ENCODE results near the gene PITPNM1.

PITPNM1 gene

GRCh38 chr11:67457453-67457852 lies 47.7 kb downstream of the PITPNM1 start:
- no peak overlapping the region for H2AFZ ChIP-seq (ENCODE audit: low read depth, low read length, severe bottlenecking)
- H3K79me2 ChIP-seq (ENCODE audit: insufficient read depth, low read length): no peaks in the 10 kb centered on the region
- no peaks in the 10 kb centered on the region for H4K20me1 ChIP-seq (ENCODE audit: low read depth, low read length)
- no peak overlapping the region for H3K9ac ChIP-seq (ENCODE audit: low read length)
- peaks cover 35% of the 10 kb centered on the region for H3F3A ChIP-seq (ENCODE audit: insufficient read depth)
- H3K27ac ChIP-seq (ENCODE audit: low read depth, low read length): no peak overlapping the region
- no peak overlapping the region for H3K4me2 ChIP-seq (ENCODE audit: low read depth, low read length, poor library complexity, severe bottlenecking)
- H3K36me3 ChIP-seq (ENCODE audit: low read length): no peaks in the 10 kb centered on the region
- H3K9me3 ChIP-seq (ENCODE audit: insufficient read depth, low read length): no peaks in the 10 kb centered on the region
- no peaks in the 10 kb centered on the region for H3K27me3 ChIP-seq (ENCODE audit: low read length)
- TF ChIP-seq EZH2phosphoT487 (conservative IDR thresholded peaks at IDR 0.05; ENCODE audit: low read length) (no peak), CTCF (IDR thresholded peaks at IDR 0.05; ENCODE audit: insufficient read depth, low read length, poor library complexity, severe bottlenecking) (no peak)
- H3K4me3 ChIP-seq (ENCODE audit: insufficient read depth, low read length, poor library complexity, severe bottlenecking): no peak overlapping the region
- no peaks in the 10 kb centered on the region for H3K9me2 ChIP-seq (replicated peaks; ENCODE audit: insufficient read depth, low read length)

GRCh38 chr11:67456068-67456705 lies 49.0 kb downstream of the PITPNM1 start:
- H4K20me1 ChIP-seq (ENCODE audit: low read depth, low read length): no peaks in the 10 kb centered on the region
- H2AFZ ChIP-seq (ENCODE audit: low read depth, low read length, severe bottlenecking): no peak overlapping the region
- H3K36me3 ChIP-seq (ENCODE audit: low read length): no peaks in the 10 kb centered on the region
- H3K9me2 ChIP-seq (replicated peaks; ENCODE audit: insufficient read depth, low read length): no peaks in the 10 kb centered on the region
- TF ChIP-seq CTCF (IDR thresholded peaks at IDR 0.05; ENCODE audit: insufficient read depth, low read length, poor library complexity, severe bottlenecking) (no peak), EZH2phosphoT487 (conservative IDR thresholded peaks at IDR 0.05; ENCODE audit: low read length) (no peak)
- H3K9ac ChIP-seq (ENCODE audit: low read length): no peak overlapping the region
- H3F3A ChIP-seq (ENCODE audit: insufficient read depth): peaks cover 26% of the 10 kb centered on the region
- no peak overlapping the region for H3K27ac ChIP-seq (ENCODE audit: low read depth, low read length)
- no peak overlapping the region for H3K4me2 ChIP-seq (ENCODE audit: low read depth, low read length, poor library complexity, severe bottlenecking)
- H3K27me3 ChIP-seq (ENCODE audit: low read length): no peaks in the 10 kb centered on the region
- no peak overlapping the region for H3K4me3 ChIP-seq (ENCODE audit: insufficient read depth, low read length, poor library complexity, severe bottlenecking)
- no peaks in the 10 kb centered on the region for H3K9me3 ChIP-seq (ENCODE audit: insufficient read depth, low read length)
- H3K79me2 ChIP-seq (ENCODE audit: insufficient read depth, low read length): no peaks in the 10 kb centered on the region

- no peak within 1 kb of the TSS for H3K9ac ChIP-seq (ENCODE audit: low read length)
- H3K4me2 ChIP-seq (ENCODE audit: low read depth, low read length, poor library complexity, severe bottlenecking): no peak within 1 kb of the TSS
- H2AFZ ChIP-seq (ENCODE audit: low read depth, low read length, severe bottlenecking): no peak within 1 kb of the TSS
- peaks cover 16% of the 10 kb centered on the region for H3F3A ChIP-seq (ENCODE audit: insufficient read depth)
- no peaks in the 10 kb centered on the region for H3K36me3 ChIP-seq (ENCODE audit: low read length)
- H3K27me3 ChIP-seq (ENCODE audit: low read length): no peaks in the 10 kb centered on the region
- H3K79me2 ChIP-seq (ENCODE audit: insufficient read depth, low read length): no peaks in the 10 kb centered on the region
- H3K9me2 ChIP-seq (replicated peaks; ENCODE audit: insufficient read depth, low read length): no peaks in the 10 kb centered on the region
- H3K9me3 ChIP-seq (ENCODE audit: insufficient read depth, low read length): no peaks in the 10 kb centered on the region
- H4K20me1 ChIP-seq (ENCODE audit: low read depth, low read length): no peaks in the 10 kb centered on the region
- no peak within 1 kb of the TSS for H3K4me3 ChIP-seq (ENCODE audit: insufficient read depth, low read length, poor library complexity, severe bottlenecking)
- TF ChIP-seq EZH2phosphoT487 (conservative IDR thresholded peaks at IDR 0.05; ENCODE audit: low read length) (no peak), CTCF (IDR thresholded peaks at IDR 0.05; ENCODE audit: insufficient read depth, low read length, poor library complexity, severe bottlenecking) (no peak)
- H3K27ac ChIP-seq (ENCODE audit: low read depth, low read length): no peak within 1 kb of the TSS
These were observed 50.1 kb downstream of the PITPNM1 start, which contains the start of gene CABP4 for GRCh38 chr11:67455054-67455453. Gene CABP4, plus strand, starts transcription at chr11:67455354. Its CDS starts 70 bp downstream, at chr11:67455424.

All from SU-DHL-6 (cell line).